A673 (cell line): ENCODE measurements around the gene DDB1.

ENCODE experiments used
- CTCF ChIP-seq: fragments of 300-800, 200-600 bp; sonication (generic); conservative IDR thresholded peaks from 2 replicates; pipeline ENCODE4 v1.5.1; 2017; ENCODE audit warnings: low read depth, mild to moderate bottlenecking, antibody characterized with exemption, low read length, moderate library complexity, mixed read lengths
- EZH2 ChIP-seq: fragments of 200-600 bp; sonication (generic); IDR thresholded peaks from 2 replicates; pipeline ENCODE4 v1.6.1; 2017; ENCODE audit warnings: borderline replicate concordance, low read depth, mild to moderate bottlenecking, mixed read lengths, antibody characterized with exemption, low read length; ENCODE audit not compliant: poor library complexity, severe bottlenecking

- TF ChIP-seq CTCF, result no peak
- no peak for TF ChIP-seq EZH2
Observed at GRCh38 chr11:61361237-61361740, 28.4 kb upstream of the DDB1 start.
